ENCODE measurements around the gene SLC16A6. TPM values are rescaled to one million over a fixed set of nuclear protein-coding genes. Genes with fewer than 3 reads are reported as not detected.
"Not testable (repeated sequence)": the region's sequence is repeated elsewhere in the genome, so short reads cannot be mapped to it uniquely, and the experiment has no call there.

SLC16A6 gene
- total RNA-seq, 4 donors from 2014 or later = 9.2 to 20.9 (median 17.8) TPM

DNA sequence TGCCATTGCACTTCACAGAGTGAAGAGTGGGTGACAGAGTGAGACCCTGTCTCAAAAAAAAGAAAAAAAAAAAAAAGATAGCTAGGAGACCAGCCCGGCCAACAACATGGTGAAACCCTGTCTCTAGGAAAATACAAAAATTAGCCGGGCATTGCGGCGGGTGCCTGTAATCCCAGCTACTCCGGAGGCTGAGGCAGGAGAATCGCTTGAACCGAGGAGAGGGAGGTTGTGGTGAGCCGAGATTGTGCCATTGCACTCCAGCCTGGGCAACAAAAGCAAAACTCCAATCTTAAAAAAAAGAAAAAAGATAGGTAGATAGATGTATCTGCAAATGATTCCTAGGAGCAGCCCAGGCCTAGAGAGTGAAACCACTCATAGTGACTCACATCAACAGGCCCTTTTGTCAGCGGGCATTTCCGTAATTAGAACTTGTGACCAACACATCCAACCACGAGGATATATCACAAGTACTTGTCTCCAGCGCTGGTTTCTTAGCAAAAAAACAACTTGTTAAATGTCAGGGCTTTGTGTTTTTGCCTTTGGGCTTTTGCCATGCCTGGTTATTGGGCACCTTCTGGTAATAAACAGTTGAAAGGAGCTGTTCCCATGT, 56.1 kb downstream of the SLC16A6 start:
- TF ChIP-seq POLR2A (IDR thresholded peaks at IDR 0.05) = peak in 1 of 4 donors; percentile 32
- DNase-seq; H3K27me3 ChIP-seq; intact Hi-C loops (cut with DNase I); H3K36me3 ChIP-seq; H3K4me3 ChIP-seq; H3K9me3 ChIP-seq: not testable (repeated sequence)
- Histone ChIP-seq H3K4me1 (peaks cover 0 to 31% (median 0%) of the 10 kb centered on the region in 3 donors), H3K27ac (peak overlapping the region; percentile 64 to 82 (median 70))
- WGBS, 2 donors = 74 to 75% methylated on average over 12 of the region's 12 CpGs

DNA sequence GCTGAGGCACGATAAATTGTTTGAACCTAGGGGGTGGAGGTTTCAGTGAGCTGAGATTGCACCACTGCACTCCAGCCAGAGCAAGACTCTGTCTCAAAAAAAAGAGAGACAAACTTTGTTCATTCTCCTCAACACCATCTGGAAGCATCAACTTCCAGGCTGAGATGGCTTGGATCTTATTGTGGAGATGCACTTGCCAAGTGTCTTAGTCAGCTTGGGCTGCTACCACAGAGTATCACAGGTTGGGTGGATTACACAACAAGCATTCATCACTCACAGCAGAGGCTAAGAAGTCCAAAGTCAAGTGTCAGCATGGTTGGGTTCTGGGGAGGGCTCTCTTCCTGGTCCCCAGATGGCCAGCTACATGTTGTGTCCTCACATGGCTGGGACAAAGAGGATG, 58.2 kb downstream of the SLC16A6 start:
- WGBS, 2 donors = 57 to 75% methylated on average over 1 of the region's 1 CpG
- intact Hi-C loops (cut with DNase I); H3K9me3 ChIP-seq; H3K36me3 ChIP-seq; DNase-seq; H3K27me3 ChIP-seq; H3K4me3 ChIP-seq: not testable (repeated sequence)
- Histone ChIP-seq H3K27ac (peak overlapping the region; percentile 8 to 55 (median 42)), H3K4me1 (peaks cover 0 to 45% (median 9%) of the 10 kb centered on the region in 3 donors)

DNA sequence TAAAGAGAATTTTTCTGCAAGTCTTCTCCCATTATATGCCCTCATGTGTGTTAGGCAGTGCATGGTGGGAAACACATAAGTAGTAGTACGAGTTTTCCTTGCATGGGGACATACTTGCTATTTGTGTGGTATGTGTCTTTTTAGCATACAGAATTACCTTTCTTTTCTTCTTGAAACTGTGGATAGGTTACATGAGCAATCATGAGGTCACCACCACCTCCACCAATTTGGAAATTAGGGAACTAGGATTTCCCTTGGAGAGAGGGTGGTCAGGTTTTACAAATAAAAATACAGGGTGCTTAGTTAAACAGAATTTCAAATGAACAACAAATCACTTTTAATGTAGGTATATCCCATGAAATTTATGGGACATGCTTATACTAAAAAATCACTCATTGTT, 59.4 kb downstream of the SLC16A6 start:
- Histone ChIP-seq H3K4me3 (no peak overlapping the region), H3K4me1 (peaks cover 0 to 45% (median 9%) of the 10 kb centered on the region in 3 donors), H3K27ac (no peak overlapping the region), H3K36me3 (no peaks in the 10 kb centered on the region), H3K9me3 (no peaks in the 10 kb centered on the region), H3K27me3 (no peaks in the 10 kb centered on the region)
- no peak for TF ChIP-seq POLR2A (IDR thresholded peaks at IDR 0.05)
- TF ChIP-seq, protein P1, sequence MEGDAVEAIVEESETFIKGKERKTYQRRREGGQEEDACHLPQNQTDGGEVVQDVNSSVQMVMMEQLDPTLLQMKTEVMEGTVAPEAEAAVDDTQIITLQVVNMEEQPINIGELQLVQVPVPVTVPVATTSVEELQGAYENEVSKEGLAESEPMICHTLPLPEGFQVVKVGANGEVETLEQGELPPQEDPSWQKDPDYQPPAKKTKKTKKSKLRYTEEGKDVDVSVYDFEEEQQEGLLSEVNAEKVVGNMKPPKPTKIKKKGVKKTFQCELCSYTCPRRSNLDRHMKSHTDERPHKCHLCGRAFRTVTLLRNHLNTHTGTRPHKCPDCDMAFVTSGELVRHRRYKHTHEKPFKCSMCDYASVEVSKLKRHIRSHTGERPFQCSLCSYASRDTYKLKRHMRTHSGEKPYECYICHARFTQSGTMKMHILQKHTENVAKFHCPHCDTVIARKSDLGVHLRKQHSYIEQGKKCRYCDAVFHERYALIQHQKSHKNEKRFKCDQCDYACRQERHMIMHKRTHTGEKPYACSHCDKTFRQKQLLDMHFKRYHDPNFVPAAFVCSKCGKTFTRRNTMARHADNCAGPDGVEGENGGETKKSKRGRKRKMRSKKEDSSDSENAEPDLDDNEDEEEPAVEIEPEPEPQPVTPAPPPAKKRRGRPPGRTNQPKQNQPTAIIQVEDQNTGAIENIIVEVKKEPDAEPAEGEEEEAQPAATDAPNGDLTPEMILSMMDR (IDR thresholded peaks at IDR 0.05) = no peak
- no peak for DNase-seq
- intact Hi-C loops (cut with DNase I) = no loop called here
- WGBS, 2 donors = 84 to 100% methylated on average over 1 of the region's 1 CpG

DNA sequence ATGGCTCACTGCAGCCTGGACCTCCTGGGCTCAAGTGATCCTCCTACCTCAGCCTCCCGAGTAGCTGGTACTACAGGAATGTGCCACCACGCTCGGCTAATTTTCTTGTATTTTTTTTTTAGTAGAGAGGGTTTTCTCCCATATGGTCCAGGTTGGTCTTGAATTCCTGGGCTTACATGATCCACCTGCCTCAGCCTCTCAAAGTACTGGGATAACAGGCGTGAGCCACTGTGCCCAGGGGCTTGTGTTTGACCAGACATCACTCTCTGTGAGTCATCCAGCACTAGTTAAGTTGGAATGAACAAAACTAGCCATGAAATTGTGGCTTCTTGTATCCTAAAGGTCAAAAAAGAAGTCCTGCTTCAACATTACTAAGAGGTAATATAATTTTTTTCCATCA, 59.8 kb downstream of the SLC16A6 start:
- H3K36me3 ChIP-seq; H3K27me3 ChIP-seq; H3K9me3 ChIP-seq; intact Hi-C loops (cut with DNase I); DNase-seq; H3K27ac ChIP-seq; H3K4me3 ChIP-seq: not testable (repeated sequence)
- 83 to 88% methylated on average over 4 of the region's 4 CpGs for WGBS, 2 donors
- H3K4me1 ChIP-seq = peaks cover 0 to 45% (median 9%) of the 10 kb centered on the region in 3 donors

DNA sequence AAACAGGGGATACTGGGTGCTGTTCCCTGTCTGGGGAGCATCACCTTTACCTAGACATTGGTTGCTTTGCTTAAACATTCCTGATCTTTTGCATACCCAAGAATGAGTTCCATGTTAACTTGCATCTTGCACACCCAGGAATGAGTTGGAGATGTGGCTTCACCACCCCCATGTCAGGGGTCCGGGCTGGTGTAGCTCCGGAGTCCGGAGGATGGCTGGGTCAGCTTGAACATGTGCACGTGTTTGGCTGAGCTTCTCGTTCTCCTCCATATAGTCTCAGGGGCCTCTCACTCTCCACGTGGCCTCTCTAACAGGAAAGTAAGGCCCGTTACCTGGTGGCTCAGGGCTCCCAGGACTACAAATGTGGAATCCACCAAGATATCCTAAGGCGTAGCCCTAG, 61.3 kb downstream of the SLC16A6 start:
- no peaks in the 10 kb centered on the region for H3K9me3 ChIP-seq
- H3K27me3 ChIP-seq = no peaks in the 10 kb centered on the region
- intact Hi-C loops (cut with DNase I) = no loop called here
- TF ChIP-seq POLR2A (IDR thresholded peaks at IDR 0.05) = no peak
- TF ChIP-seq, protein P1 (IDR thresholded peaks at IDR 0.05) = no peak
- H3K36me3 ChIP-seq = no peaks in the 10 kb centered on the region
- H3K4me3 ChIP-seq = no peak overlapping the region
- H3K27ac ChIP-seq = peak overlapping the region; percentile 61 to 84 (median 74)
- WGBS, 2 donors = 81 to 98% methylated on average over 4 to 7 of the region's 8 CpGs
- peaks cover 0 to 34% (median 9%) of the 10 kb centered on the region in 3 donors for H3K4me1 ChIP-seq
- DNase-seq = no peak

DNA sequence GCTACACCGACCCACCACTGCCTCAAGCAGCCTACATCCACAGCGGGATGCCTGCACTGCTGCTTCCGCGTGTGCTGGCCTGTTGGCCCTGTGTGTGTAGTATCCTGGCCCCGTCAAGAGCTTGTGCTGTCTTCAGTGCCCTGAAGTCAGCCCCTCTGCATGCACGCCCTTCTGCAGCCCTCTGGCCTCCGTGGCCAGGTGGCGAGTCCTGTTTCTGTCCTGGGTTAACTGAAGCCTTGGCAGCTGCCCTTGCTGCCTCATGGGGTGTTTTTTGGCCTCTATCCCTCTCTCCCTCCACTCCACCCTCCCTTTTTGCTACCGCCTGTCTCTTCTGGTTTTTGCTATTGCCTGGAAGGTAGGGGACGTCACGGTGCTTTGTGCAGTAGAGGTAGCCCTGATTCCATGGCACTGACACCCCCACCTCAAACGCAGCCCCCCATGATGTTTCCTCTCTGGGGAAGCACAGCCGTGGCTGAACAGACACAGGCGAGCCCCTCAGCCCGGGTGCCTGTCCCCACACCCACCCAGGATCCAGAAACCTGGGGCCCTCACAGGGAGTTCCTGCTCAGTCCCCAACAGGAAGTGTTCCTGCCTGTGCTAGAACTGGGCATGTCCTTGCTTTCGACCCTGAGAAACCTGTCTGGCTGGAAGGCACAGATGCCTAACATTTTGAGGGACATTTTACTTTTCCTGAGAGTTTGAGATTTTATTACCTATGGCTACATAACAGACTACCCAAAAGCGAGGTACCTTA, 61.9 kb downstream of the SLC16A6 start:
- DNase-seq = no peak

DNA sequence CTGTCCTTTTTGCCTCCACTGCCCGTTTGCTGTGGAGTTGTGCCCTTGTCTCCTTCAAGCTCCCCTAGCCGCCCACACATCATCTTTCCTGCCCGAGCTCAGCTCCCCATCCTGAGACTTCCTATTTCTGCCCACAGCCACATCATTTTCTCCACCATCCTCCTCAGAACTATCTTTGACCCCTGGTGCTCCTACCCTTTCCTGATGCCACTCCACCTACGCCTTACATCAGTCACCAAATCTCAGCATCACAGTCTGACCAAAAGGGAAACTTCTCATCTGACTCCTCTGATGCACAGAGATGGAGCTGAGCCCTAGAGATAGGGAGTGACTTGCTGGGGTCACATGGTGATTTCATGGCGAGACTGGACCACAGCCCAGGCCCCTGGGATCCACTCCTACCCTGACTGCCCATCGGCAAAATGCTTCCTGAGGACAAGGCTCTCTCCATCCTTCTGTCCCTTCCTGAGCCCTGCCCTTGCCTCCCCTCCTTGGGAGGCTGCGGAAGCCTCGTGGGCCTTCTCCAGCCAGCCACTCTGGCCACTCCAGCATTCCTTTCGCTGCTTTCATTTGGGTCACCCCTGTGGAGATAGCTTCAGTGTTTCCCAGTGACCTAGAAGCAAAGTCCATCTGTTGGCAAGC, 62.8 kb downstream of the SLC16A6 start:
- intact Hi-C loops (cut with DNase I); H3K36me3 ChIP-seq; DNase-seq; H3K9me3 ChIP-seq; H3K27me3 ChIP-seq; H3K4me3 ChIP-seq: not testable (repeated sequence)
- Histone ChIP-seq H3K4me1 (peaks cover 0 to 30% (median 9%) of the 10 kb centered on the region in 3 donors), H3K27ac (peak overlapping the region; percentile 61 to 84 (median 74))
- 85 to 92% methylated on average over 7 to 8 of the region's 9 CpGs for WGBS, 2 donors

More for the DNA sequence above, 61.9 kb downstream of the SLC16A6 start:
- no peaks in the 10 kb centered on the region for H3K27me3 ChIP-seq
- WGBS, 2 donors = 47 to 72% methylated on average over 11 to 13 of the region's 17 CpGs
- H3K4me3 ChIP-seq = peak overlapping the region in 1 of 4 donors; percentile 16
- no peaks in the 10 kb centered on the region for H3K9me3 ChIP-seq
- H3K36me3 ChIP-seq = no peaks in the 10 kb centered on the region
- TF ChIP-seq POLR2A (IDR thresholded peaks at IDR 0.05) = no peak
- TF ChIP-seq, protein P1 (IDR thresholded peaks at IDR 0.05) = no peak
- intact Hi-C loops (cut with DNase I) = no loop called here
- peak overlapping the region; percentile 61 to 84 (median 74) for H3K27ac ChIP-seq
- peaks cover 0 to 32% (median 9%) of the 10 kb centered on the region in 3 donors for H3K4me1 ChIP-seq

DNA sequence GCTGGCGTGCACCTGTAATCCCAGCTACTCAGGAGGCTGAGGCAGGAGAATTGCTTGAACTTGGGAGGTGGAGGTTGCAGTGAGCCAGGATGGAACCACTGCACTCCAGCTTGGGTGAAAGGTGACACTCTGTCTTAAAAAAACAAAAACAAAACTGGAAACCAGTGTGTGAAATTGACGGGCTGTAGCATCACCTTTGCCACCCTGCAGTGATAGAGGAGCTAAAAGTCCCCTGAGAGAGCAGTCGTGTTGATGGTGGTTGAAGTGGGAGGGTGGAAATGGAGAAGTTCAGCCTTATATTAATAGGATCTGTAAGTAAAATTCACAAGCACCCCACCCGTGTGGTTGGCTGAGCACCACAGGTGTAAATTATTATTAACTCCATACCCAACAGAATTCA, 65.9 kb downstream of the SLC16A6 start:
- H3K9me3 ChIP-seq; DNase-seq; H3K4me3 ChIP-seq; H3K36me3 ChIP-seq; intact Hi-C loops (cut with DNase I); H3K27ac ChIP-seq; H3K27me3 ChIP-seq: not testable (repeated sequence)
- peaks cover 0 to 29% (median 9%) of the 10 kb centered on the region in 3 donors for H3K4me1 ChIP-seq
- 72 to 81% methylated on average over 4 of the region's 4 CpGs for WGBS, 2 donors

Data from esophagus squamous epithelium (tissue), 5 donors.